Gastroesophageal sphincter (tissue), 3 donors: ENCODE measurements around the gene IL21.

ENCODE experiments used
- CTCF ChIP-seq, 4 experiments: fragments of 200-600 bp in 2 of 4; fragments of 450-650 bp in 2 of 4; sonication (generic) in 1 of 4; IDR thresholded peaks; one replicate each; pipeline ENCODE4 v1.5.1; 2017 to 2019; ENCODE audit warnings: antibody characterized with exemption in 4 of 4, mild to moderate bottlenecking in 2 of 4, moderate library complexity in 2 of 4
- EP300 ChIP-seq: sonication (generic); formaldehyde crosslinking; IDR thresholded peaks from one replicate; pipeline ENCODE4 v1.6.1; 2017; ENCODE audit warnings: antibody characterized with exemption, mild to moderate bottlenecking
- POLR2A ChIP-seq, 2 donors: fragments of 450-650 bp; IDR thresholded peaks; one replicate each; pipeline ENCODE4 v1.6.1; 2017; ENCODE audit warnings: antibody characterized with exemption in 2 of 2, mild to moderate bottlenecking in 2 of 2, moderate library complexity in 1 of 2
- POLR2AphosphoS5 ChIP-seq: sonication (generic); formaldehyde crosslinking; IDR thresholded peaks from one replicate; pipeline ENCODE4 v1.6.1; 2017; ENCODE audit warnings: antibody characterized with exemption

- TF ChIP-seq POLR2A (IDR thresholded peaks at IDR 0.05) (no peak), CTCF (IDR thresholded peaks at IDR 0.05) (no peak), POLR2AphosphoS5 (no peak), EP300 (no peak)
Measured at GRCh38 chr4:122591196-122591595, 29.7 kb downstream of the IL21 start.
